GM21447 (cell line): ENCODE data around the gene CLEC4G.
"Not testable (repeated sequence)": the region's sequence is repeated elsewhere in the genome, so short reads cannot be mapped to it uniquely, and the experiment has no call there.

Source experiments
- ATAC-seq: cut with Tn5 transposase; IDR thresholded peaks from one replicate; pipeline ENCODE4 v1.9.1; 2021; ENCODE audit not compliant: unreplicated experiment

CLEC4G gene, protein sequence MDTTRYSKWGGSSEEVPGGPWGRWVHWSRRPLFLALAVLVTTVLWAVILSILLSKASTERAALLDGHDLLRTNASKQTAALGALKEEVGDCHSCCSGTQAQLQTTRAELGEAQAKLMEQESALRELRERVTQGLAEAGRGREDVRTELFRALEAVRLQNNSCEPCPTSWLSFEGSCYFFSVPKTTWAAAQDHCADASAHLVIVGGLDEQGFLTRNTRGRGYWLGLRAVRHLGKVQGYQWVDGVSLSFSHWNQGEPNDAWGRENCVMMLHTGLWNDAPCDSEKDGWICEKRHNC

DNA sequence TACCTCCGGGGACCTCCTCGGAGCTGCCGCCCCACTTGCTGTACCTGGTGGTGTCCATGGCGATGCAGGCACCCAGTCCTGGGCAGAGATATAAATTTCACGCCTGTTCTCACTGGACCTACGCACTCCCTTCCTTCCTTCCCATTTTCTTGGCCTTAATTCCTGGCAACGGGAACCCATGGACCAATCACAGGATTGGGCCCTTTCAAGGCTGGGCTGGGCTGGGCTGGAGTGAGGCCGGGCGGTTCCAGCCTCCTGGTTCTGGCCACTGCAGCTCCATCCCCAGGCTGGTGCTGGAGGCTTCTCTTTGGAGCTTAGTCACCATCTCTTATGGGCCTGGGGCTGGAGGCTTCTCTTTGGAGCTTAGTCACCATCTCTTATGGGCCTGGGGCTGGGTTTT, at the start of gene CLEC4G:
CLEC4G (minus strand) TSS at position 66 of the 400 bp plus-strand sequence; CDS start at position 58, 8 bp downstream.
- ATAC-seq, result no peak

DNA sequence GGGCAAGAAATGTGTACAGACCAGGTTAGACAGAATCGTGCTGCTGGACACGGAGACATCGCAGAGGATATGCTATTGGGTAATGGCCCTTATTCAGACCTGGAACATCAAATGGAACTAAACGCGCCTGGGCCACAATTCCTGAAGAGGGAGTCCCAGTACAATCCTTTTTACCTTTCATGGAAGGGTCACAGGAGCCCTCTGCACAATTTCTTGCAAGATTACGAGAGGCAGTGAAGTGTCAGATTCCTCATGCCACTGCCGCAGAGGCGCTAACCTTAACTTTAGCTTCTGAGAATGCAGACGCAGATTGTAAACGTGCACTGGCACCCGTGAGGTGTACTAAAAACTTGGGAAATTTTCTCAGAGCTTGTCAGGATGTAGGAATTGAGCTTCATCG, 49.2 kb upstream of the CLEC4G start:
- ATAC-seq, result no peak

DNA sequence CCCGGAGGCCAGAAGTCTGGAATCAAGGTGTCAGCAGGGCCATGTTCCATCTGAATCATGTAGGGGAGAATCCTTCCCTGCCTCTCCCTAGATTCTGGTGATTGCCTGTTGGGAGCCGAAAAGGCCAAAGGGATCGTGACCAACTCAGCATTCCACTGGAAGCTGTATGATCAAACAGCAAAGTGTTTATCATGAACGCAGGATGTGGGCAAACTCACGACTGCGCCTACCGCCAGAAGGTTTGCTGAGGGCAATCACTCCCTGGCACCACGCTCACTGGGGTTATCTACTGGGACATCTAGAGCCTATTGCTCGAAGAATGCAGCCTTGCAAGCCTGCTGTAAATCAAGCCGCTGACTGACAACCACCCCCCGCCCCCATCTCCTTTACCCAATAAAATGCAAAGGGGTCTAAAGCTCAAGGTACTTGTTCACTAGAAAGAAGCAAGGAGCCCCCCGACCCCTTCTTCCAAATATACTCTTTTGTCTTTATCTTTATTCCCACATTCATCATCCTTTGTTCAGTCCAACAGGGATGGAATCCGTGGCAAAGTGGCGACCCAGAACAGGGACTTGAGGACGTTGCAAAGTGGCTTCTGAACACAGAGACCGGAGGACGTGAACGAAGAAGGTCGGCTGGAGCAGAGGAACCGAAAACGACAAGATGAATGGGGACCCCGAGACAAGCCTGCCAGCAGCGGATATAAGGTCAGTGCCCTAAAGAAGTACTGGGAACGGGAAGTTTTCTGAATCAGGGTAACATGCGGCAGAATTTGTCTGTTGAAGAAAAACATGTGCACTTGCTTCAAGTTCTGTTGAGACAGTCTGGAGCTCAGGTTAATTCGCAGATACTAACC, 47.9 kb upstream of the CLEC4G start:
- no peak for ATAC-seq

DNA sequence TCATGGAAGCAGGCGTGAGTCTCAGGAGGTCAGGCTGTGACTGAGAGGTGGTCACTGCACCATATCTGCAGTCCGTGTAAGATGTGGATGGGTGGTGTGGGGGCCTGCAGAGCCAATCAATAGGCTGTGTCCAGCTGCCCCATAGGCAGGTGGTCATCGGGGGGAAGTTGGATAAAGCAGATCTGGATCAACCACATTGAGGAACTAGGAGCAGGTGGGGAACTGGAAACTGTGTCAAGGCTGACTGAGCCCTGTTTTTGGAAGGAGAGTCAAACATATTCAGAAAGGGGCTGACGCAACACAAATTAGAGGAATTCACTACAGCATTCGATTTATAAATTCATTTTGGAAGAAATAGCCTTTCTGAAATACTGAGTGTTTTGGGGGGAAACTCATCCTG, 46.2 kb upstream of the CLEC4G start:
- ATAC-seq, result no peak

DNA sequence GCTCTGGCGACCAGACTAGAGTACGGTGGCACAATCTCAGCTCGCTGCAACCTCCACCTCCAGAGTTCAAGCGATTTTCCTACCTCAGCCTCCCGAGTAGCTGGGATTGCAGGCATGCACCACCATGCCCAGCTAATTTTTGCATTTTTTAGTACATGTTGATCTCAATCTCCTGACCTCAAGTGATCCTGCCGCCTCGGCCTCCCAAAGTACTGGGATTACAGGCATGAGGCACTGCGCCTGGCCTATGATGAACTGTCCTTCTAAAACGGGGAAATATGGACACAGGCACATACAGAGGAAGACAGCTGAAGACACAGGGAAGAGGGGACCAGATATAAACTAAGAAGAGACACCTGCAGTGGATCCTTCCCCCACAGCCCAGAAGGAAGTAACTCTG, 43.9 kb upstream of the CLEC4G start:
- no peak for ATAC-seq

DNA sequence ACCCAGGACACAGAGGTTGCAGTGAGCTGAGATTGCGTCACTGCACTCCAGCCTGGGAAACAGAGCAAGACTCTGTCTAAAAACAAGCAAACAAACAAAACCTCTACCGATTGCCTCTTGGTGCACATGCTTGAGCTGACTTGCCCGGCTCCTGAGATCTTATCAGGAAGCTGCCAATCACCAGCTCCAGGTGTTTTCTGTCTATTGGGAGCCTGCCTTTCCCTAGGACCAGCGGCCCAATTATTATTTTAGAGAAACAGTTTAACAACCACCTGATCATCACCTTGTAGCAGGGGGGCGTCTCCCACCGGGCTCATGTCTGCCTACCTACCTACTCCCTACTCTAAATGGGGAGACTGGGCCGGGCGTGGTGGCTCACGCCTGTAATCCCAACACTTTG, 41.9 kb upstream of the CLEC4G start:
- no peak for ATAC-seq

DNA sequence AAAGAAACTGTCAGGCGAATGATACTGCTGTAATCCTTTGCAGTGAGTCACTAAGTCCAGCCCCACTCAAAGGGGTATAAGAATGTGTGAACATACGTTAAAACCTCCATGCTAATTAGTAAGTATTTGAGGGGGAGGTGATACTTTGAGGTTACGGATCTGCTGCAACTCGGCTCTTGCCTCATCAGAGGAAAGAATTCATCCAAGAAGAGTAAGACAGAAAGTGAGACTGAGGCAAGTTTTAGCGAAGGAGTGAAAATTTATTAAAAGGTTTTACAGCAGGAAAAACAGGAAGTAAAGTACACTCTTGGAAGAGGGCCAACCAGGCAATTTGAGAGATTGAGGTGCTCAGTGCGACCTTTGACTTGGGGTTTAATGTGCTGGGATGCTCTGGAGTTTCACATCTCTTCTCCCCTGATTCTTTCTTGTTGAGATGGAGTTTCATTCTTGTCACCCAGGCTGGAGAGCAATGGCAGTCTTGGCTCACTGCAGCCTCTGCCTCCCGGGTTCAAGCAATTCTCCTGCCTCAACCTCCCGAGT, 40.9 kb upstream of the CLEC4G start:
- ATAC-seq, result no peak

DNA sequence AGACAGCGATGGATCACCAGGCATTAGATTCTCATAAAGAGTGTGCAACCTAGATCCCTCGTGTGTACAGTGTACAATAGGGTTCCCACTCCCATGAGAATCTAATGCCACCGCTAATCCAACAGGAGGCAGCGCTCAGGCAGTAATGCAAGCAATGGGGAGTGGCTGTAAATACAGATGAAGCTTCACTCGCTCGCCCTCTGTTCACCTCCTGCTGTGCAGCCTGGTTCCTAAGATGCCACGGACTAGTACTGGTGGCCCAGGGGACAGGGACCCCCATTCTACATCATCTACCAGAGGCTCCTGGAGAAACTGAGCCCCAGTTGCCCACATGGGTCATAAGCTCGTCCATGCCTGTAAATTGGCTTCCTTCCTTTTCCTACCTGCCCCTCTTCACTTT, 39.2 kb upstream of the CLEC4G start:
- no peak for ATAC-seq

DNA sequence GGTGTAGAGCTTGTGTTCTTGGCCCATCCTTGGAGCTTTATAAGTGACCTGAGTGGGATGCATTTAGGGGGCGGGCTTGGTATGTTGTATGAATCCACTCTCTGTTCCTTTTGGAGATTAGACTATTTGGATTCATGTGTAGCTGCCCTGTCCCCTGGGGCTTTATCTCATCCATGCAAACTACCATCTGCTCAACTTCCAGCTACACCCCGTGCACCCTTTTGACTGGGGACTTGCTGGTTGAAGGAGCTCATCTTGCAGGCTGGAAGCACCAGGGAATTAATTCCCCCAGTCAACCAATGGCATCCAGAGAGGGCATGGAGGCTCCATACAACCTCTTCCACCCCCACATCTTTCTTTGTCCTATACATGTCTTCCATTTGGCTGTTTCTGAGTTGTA, 37.3 kb upstream of the CLEC4G start:
- ATAC-seq, result no peak

DNA sequence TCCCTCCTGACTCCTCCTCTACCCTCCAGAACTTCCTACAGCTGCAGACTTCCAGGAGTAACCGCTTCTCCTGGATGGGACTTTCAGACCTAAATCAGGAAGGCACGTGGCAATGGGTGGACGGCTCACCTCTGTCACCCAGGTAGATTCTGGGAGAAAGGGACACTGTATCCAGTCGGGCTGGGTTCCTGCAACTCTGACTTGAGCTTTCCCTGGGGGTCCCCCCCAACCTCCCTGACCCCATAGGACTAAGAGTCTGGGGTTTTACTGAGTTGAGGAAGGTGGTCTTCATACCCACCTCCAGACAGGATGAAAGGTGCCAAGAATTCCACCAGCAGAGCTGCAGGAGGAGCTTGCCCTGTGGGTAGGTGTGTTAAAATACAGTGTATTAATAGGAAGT, 35.6 kb upstream of the CLEC4G start:
- ATAC-seq, result no peak

DNA sequence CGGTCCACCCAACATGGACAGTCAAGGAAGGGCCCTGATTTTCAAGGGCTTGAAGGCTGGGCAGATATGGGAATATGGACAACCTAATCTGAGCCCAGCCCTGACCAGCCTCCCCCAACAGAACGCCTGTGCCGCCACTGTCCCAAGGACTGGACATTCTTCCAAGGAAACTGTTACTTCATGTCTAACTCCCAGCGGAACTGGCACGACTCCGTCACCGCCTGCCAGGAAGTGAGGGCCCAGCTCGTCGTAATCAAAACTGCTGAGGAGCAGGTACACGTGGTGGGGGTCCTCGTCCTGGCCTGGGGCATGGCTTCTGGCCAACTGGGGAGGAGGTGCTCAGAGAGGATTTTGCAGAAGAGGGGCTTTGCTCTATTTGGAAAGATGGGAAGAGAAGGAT, 34.6 kb upstream of the CLEC4G start:
- no peak for ATAC-seq

DNA sequence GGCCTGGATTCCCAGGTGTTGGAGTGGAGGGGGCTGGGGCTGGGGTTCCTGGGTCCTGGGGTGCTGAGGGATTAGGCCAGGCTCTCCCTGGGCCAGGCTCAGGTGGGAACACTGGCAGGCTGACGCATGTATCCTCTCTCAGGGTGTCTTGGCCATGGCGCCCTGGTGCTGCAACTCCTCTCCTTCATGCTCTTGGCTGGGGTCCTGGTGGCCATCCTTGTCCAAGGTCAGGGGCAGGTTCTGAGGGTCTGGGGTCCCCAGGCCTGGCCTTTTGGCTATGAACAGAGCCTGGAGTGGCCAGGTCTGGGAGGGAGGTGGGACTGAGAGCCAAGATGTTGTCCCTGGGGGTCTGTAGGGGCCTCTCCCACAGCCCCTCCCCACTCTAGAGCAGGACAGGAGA, 33.1 kb upstream of the CLEC4G start:
- ATAC-seq, result not testable (repeated sequence)

DNA sequence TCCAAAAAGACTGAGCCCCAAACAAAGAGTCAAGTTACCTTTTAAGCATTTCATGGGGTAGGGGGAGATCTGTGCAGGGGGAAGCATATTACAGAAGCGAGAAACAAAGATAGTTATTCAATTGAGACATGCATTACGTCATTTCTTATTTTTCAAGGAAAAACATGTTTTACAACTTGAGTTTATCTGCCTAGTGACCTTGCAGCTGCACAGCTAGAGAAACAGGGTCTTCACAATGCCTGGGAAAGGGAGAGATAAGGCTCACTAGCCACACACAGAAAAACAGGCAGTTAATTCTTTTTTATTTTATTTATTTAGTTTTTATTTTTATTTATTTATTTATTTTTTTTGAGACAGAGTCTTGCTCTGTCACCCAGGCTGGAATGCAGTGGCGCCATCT, 32.2 kb upstream of the CLEC4G start:
- ATAC-seq, result not testable (repeated sequence)

DNA sequence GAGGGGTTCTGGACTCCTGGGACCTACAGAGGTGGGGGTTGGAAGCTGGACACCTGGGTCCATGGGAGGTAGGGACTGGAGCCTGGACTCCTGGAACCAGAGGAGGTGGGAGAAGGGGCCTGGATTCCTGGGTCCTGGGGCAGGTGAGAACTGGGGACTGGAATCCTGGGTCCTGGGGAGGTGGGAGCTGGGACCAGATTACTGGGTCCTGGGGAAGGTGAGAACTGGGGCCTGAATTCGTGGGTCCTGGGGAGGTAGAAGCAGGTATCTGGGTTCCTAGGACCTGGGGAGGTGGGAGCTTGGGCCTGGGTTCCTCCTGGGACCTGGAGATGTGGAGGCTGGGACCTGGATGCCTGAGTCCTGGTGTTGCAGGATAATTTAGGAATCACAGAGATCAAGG, 31.8 kb upstream of the CLEC4G start:
- no peak for ATAC-seq

DNA sequence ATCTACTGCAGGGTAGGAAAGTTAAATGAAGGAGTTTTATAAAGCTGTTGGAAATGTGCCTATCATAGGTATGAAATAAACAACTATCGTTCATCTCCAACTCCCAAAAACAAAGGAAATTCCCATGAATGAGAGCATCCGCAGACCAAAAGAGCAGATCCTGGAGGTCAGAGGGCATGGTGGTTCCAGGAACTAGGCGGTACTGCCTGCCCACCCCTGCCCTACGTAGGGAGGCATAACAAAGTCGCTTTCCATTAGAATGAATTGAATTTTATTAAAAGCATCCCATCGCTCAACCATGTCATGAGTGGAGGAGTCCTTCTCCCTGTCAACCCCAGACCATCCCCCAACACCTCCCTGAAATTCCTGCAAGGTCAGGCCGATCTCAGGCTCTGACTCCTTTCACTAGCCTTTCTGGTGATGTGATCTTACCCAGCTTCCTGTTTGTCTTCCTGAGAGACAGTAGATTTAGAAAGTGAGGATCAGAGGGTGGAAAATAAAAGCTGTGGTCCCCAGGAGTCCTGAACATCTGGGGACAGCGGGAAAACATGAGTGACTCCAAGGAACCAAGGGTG, 30.9 kb upstream of the CLEC4G start, which contains the start of gene CLEC4M:
CLEC4M (plus strand) TSS at position 525 of the 575 bp plus-strand sequence; CDS start at position 549, 24 bp downstream.
- ATAC-seq, result no peak

DNA sequence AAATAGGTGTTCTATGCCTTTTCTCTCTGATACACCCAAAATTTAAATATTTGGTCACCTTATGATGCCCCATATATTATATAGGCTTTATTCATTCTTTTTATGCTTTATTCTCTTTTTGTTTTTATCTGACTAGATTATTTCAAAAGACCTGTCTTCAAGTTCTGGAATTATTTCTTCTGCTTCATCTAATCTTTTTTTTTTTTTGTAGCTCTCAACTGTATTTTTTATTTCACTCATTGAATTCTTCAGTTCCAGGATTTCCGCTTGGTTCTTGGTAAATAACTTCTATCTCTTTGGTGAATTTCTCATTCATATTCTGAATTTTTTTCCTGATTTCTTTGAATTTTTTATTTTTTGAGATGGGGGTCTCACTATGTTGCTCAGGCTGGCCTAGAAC, 27.2 kb upstream of the CLEC4G start:
- ATAC-seq, result no peak

DNA sequence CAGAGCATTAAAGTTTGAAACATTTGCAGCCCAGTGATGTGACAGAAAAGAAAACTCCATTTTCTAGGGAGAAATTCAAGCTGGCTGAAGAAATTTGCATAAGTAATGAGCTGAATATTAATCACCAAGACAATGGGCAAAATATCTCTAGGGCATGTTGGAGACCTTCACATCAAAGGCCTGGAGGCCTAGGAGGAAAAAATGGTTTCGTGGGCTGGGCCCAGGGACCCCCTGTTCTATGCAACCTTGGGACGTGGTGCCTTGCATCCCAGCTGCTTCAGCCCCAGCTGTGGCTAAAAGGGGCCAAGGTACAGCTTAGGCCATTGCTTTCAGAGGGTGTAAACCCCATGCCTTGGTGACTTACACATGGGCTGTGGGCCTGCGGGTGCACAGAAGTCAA, 25.4 kb upstream of the CLEC4G start:
- no peak for ATAC-seq

DNA sequence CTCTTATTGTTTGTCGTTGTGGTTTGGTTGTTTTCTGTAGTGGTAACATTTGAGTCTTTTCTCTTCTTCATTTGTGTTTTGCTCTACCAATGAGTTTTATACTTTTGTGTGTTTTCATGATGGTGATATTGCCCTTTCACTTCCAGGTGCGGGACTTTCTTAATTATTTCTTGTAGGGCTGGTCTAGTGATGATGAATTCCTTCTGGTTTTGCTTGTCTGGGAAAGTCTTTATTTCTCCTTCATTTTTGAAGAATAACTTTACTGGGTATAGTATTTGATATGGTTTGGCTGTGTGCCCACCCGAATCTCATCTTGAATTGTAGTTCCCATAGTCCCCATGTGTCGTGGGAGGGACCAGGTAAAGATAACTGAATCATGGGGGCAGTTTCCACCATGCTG, 24.3 kb upstream of the CLEC4G start:
- ATAC-seq, result no peak

DNA sequence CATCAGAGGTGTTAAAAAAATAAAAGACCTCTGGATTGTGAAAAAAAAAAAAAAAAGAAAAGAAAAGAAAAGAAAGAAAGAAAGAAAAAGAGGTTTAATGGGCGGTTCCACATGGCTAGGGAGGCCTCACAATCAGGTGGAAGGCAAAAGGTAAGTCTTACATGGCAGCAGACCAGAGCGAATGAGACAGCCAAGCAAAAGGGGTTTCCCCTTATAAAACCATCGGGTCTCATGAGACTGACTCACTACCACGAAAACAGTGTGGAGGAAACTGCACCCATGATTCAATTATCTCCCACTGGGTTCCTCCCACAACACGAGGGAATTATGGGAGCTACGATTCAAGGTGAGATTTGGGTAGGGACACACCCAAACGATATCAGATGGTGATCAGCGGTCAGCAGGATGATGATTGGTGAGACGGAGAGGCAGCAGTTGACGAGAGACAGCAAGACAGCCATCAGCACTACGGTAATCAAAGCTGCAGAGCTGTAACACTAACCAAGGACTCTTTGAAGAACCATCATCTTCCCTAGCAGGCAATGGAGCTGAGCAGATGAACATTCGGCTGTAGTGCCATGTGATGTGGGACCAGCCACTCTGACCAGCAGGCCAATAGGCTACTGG, 19.4 kb upstream of the CLEC4G start:
- ATAC-seq, result no peak

DNA sequence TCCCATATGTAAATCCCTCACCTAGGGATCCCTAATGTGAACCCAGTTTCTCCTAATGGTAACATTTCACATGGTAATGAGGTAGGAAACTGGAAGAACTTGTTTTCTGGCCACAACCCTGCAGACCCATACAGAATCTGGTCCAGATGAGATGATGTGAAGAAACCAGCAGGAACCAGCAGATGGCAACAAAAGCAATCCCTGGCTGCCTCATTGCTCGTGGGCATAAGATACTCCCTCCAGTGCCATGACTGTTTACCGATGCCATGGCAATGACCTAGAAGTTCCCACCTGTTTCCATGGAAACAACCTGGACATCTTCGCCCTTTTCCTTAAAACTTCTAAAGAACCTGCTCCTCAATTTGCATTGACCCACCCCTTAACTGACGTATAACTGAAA, 16.8 kb upstream of the CLEC4G start:
- ATAC-seq, result no peak

DNA sequence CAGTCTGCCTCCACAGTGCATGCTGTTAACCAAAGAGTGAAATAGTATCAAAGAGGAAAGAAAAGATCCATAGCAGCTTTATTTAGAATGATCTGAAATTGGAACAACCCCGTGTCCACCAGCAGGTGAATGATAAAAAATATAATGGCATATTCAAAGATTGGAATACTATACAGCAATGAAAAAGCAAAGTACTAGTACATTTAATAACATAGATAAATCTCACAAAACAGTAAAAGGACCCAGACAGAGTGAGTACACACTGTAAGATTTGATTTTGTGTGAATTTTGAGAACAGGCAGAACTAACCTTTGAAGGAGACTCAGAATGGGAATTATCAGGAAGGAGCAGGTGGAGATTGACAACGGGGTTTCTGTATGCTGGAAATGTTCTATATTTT, 16.3 kb upstream of the CLEC4G start:
- ATAC-seq, result no peak
